Loucy (cell line): ENCODE data around the gene FCHSD2.

Experiments
- EZH2phosphoT487 ChIP-seq: fragments of 200-600 bp; IDR thresholded peaks from 2 replicates; pipeline ENCODE4 v1.6.1; 2018; ENCODE audit warnings: antibody characterized with exemption, mild to moderate bottlenecking, moderate library complexity, borderline replicate concordance
- TF ChIP-seq, protein P1 (sequence below): fragments of 200-600 bp; sonication (generic); conservative IDR thresholded peaks from 2 replicates; pipeline ENCODE4 v1.5.1; 2014; ENCODE audit warnings: mild to moderate bottlenecking, antibody characterized with exemption, low read length

DNA sequence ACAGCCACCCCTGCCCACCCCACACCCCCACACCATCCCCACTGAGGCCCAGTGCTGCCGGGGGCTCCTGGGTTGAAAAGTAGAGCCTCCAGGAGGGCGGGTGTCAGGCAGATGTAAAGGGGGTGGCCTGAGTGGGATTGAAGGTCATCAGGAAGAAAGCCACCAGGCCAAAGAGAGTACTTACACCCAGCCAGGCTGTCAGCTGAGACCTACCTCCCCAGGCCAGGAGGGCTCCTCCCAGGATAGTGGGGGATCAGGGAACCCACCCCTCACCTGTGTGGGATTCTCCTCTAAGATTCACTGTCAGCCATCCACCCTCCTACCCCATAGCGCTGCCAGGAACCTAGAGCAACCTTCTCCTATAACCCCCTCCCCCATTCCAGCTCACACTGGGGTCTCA is 17.2 kb upstream of the FCHSD2 start:
- TF ChIP-seq, protein P1, sequence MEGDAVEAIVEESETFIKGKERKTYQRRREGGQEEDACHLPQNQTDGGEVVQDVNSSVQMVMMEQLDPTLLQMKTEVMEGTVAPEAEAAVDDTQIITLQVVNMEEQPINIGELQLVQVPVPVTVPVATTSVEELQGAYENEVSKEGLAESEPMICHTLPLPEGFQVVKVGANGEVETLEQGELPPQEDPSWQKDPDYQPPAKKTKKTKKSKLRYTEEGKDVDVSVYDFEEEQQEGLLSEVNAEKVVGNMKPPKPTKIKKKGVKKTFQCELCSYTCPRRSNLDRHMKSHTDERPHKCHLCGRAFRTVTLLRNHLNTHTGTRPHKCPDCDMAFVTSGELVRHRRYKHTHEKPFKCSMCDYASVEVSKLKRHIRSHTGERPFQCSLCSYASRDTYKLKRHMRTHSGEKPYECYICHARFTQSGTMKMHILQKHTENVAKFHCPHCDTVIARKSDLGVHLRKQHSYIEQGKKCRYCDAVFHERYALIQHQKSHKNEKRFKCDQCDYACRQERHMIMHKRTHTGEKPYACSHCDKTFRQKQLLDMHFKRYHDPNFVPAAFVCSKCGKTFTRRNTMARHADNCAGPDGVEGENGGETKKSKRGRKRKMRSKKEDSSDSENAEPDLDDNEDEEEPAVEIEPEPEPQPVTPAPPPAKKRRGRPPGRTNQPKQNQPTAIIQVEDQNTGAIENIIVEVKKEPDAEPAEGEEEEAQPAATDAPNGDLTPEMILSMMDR: no peak
- TF ChIP-seq EZH2phosphoT487: no peak
